HCT116 (cell line): ENCODE results near the gene DNAJB8. TPM values are rescaled to one million over a fixed set of nuclear protein-coding genes. Genes with fewer than 3 reads are reported as not detected.
A peak's percentile ranks its signal among the peaks of the same experiment; 100 is the strongest.

Experiments
- ATAC-seq: fragments of 200-7000 bp; cut with Tn5 transposase; 2 replicates; pipeline ENCODE4 v1.9.1; 2020; ENCODE audit warnings: mild to moderate bottlenecking, moderate library complexity
- BruUV-seq: library from RNA; stranded (reverse); fragments of 400-500 nt; replicated peaks from 2 replicates; lab custom pipeline; 2021; lab: Mats Ljungman, UMichigan
- CTCF ChIA-PET: fragments of 300-600 bp; sonication (Branson Sonifier 250); formaldehyde crosslinking; loops from one replicate; lab custom pipeline; 2021; ENCODE audit warnings: antibody characterized with exemption; lab: Charles Lee
- POLR2A ChIA-PET: fragments of 300-600, 350-600 bp; sonication (Branson Sonifier 250); formaldehyde crosslinking; loops from one replicate; lab custom pipeline; 2021; ENCODE audit warnings: antibody characterized with exemption; lab: Charles Lee
- RAD21 ChIA-PET, 2 experiments: fragments of 300-600 bp; sonication (Branson Sonifier 250); formaldehyde crosslinking; loops; one replicate each; lab custom pipeline; 2023; ENCODE audit warnings: low total read pairs in 2 of 2; ENCODE audit not compliant: uncharacterized antibody in 2 of 2, unreplicated experiment in 2 of 2, low non-redundant PET in 1 of 2; lab: Charles Lee
- DNase-seq: peaks from one replicate; pipeline ENCODE4 v3.0.0-alpha.2; 2010; ENCODE audit warnings: low read depth, low spot score
- H2AFZ ChIP-seq: fragments of 200-600 bp; shearing (Covaris generic), sonication (generic); 2 replicates; pipeline ENCODE4 v1.6.1; 2017; ENCODE audit warnings: low read depth, mixed run types, mixed read lengths, antibody characterized with exemption, low read length; ENCODE audit not compliant: poor library complexity, severe bottlenecking
- H3K27ac ChIP-seq: 2 replicates; pipeline ENCODE4 v1.5.1; 2012; ENCODE audit warnings: low read depth, low read length
- H3K27me3 ChIP-seq: fragments of 200-600 bp; sonication (generic); 2 replicates; pipeline ENCODE4 v1.6.1; 2016; ENCODE audit warnings: mixed run types, low read length, mixed read lengths; ENCODE audit not compliant: insufficient read depth
- H3K36me3 ChIP-seq, 2 experiments: fragments of 200-500 bp in 1 of 2; fragments of 200-600 bp in 1 of 2; sonication (Bioruptor generic) in 1 of 2; sonication (generic) in 1 of 2; 2 replicates each; pipeline versions ENCODE4 v1.5.1 to v1.6.1; 2014 to 2016; ENCODE audit warnings: low read length in 2 of 2, inconsistent platforms in 1 of 2, mixed read lengths in 1 of 2, mixed run types in 1 of 2; ENCODE audit not compliant: insufficient read depth in 2 of 2, control insufficient read depth in 1 of 2
- H3K4me1 ChIP-seq, 2 experiments: fragments of 200-600 bp in 1 of 2; sonication (generic) in 1 of 2; 2 replicates each; pipeline versions ENCODE4 v1.5.1 to v1.6.1; 2012 to 2017; ENCODE audit warnings: low read length in 2 of 2, inconsistent platforms in 1 of 2, mild to moderate bottlenecking in 1 of 2, mixed read lengths in 1 of 2, mixed run types in 1 of 2, moderate library complexity in 1 of 2; ENCODE audit not compliant: insufficient read depth in 2 of 2, control insufficient read depth in 1 of 2
- H3K4me2 ChIP-seq: fragments of 200-600 bp; sonication (generic); 2 replicates; pipeline ENCODE4 v1.6.1; 2017; ENCODE audit warnings: mixed run types, low read length, mixed read lengths
- H3K4me3 ChIP-seq, 2 experiments: fragments of 200-600 bp in 1 of 2; sonication (generic) in 1 of 2; replicated peaks in 1 of 2; 2 replicates each; pipeline ENCODE4 v1.5.1; 2011 to 2016; ENCODE audit warnings: low read length in 2 of 2, control low read depth in 1 of 2, low read depth in 1 of 2, mild to moderate bottlenecking in 1 of 2, mixed read lengths in 1 of 2, mixed run types in 1 of 2
- H3K79me2 ChIP-seq: fragments of 200-600 bp; sonication (generic); 2 replicates; pipeline ENCODE4 v1.6.1; 2017; ENCODE audit warnings: mild to moderate bottlenecking, mixed run types, low read length, moderate library complexity, mixed read lengths; ENCODE audit not compliant: insufficient read depth
- H3K9ac ChIP-seq: fragments of 200-600 bp; sonication (generic); 2 replicates; pipeline ENCODE4 v1.6.1; 2016; ENCODE audit warnings: low read length, mixed read lengths
- H3K9me2 ChIP-seq: fragments of 200-600 bp; sonication (generic), shearing (Covaris generic); 2 replicates; pipeline ENCODE4 v1.6.1; 2017; ENCODE audit warnings: mixed run types, mild to moderate bottlenecking, moderate library complexity; ENCODE audit not compliant: insufficient read depth
- H3K9me3 ChIP-seq, 2 experiments: fragments of 200-500 bp in 1 of 2; fragments of 200-600 bp in 1 of 2; sonication (Bioruptor generic) in 1 of 2; sonication (generic) in 1 of 2; 2 replicates each; pipeline ENCODE4 v1.6.1; 2014 to 2017; ENCODE audit warnings: low read length in 2 of 2, mixed read lengths in 2 of 2, inconsistent platforms in 1 of 2, low read depth in 1 of 2, mild to moderate bottlenecking in 1 of 2, mixed run types in 1 of 2, moderate library complexity in 1 of 2; ENCODE audit not compliant: control insufficient read depth in 1 of 2, insufficient read depth in 1 of 2
- H4K20me1 ChIP-seq: fragments of 200-600 bp; sonication (generic), shearing (Covaris generic); 2 replicates; pipeline ENCODE4 v1.6.1; 2017; ENCODE audit warnings: mixed run types, mild to moderate bottlenecking, moderate library complexity; ENCODE audit not compliant: insufficient read depth
- CTCF ChIP-seq, 3 experiments: fragments of 200-600 bp in 1 of 3; sonication (generic) in 1 of 3; IDR thresholded peaks in 2 of 3; conservative IDR thresholded peaks in 1 of 3; 2 replicates each; pipeline ENCODE4 v1.5.1; 2012 to 2017; ENCODE audit warnings: low read depth in 2 of 3, low read length in 2 of 3, antibody characterized with exemption in 1 of 3, borderline replicate concordance in 1 of 3, control low read depth in 1 of 3, mild to moderate bottlenecking in 1 of 3, mixed read lengths in 1 of 3, mixed run types in 1 of 3, moderate library complexity in 1 of 3; ENCODE audit not compliant: insufficient read depth in 1 of 3
- FOSL1 ChIP-seq: IDR thresholded peaks from 2 replicates; pipeline ENCODE4 v1.6.1; 2012; ENCODE audit warnings: low read depth
- JUND ChIP-seq: IDR thresholded peaks from 2 replicates; pipeline ENCODE4 v1.6.1; 2012
- MAX ChIP-seq: IDR thresholded peaks from 2 replicates; pipeline ENCODE4 v1.6.1; 2012
- POLR2AphosphoS5 ChIP-seq: IDR thresholded peaks from 2 replicates; pipeline ENCODE4 v1.6.1; 2011; ENCODE audit warnings: mild to moderate bottlenecking, low read depth, low read length, moderate library complexity
- RAD21 ChIP-seq: IDR thresholded peaks from 2 replicates; pipeline ENCODE4 v1.6.1; 2012; ENCODE audit warnings: low read depth, mild to moderate bottlenecking
- SP1 ChIP-seq: IDR thresholded peaks from 2 replicates; pipeline ENCODE4 v1.6.1; 2012; ENCODE audit warnings: low read depth
- YY1 ChIP-seq: IDR thresholded peaks from 2 replicates; pipeline ENCODE4 v1.6.1; 2011; ENCODE audit warnings: low read length, low read depth, moderate library complexity, mild to moderate bottlenecking; ENCODE audit not compliant: insufficient replicate concordance; ENCODE audit errors: extremely low read depth
- intact Hi-C: fragments of 100-400 bp; cut with micrococcal nuclease; formaldehyde crosslinking; loops from 2 replicates; pipeline ENCODE4 v1.10.0; 2022
- total RNA-seq: library from RNA; stranded (reverse); gene quantifications from one replicate; pipeline ENCODE4 v1.2.1, GENCODE V29; 2021; ENCODE audit not compliant: unreplicated experiment

DNAJB8 gene
- total RNA-seq, 1 experiment from 2014 or later, result not detected

- Histone ChIP-seq H3K4me2 (peak overlapping the region; percentile 36), H3K27me3 (no peaks in the 10 kb centered on the region), H3K4me3 (no peak overlapping the region), H2AFZ (no peak overlapping the region), H3K4me1 (peaks cover 0 to 16% of the 10 kb centered on the region in 2 experiments; a peak in 2 of 4 replicates), H3K9me3 (no peaks in the 10 kb centered on the region), H3K9me2 (no peaks in the 10 kb centered on the region), H3K79me2 (no peaks in the 10 kb centered on the region), H3K27ac (no peak overlapping the region), H4K20me1 (no peaks in the 10 kb centered on the region), H3K36me3 (no peaks in the 10 kb centered on the region), H3K9ac (no peak overlapping the region)
- RAD21 ChIA-PET, result no interaction called here
- DNase-seq, result no peak
- CTCF ChIA-PET, result interaction anchor here (1.1 kb wide), 1 partner anchor 67 kb away, joined by 3 read pairs; no protein-coding TSS in a partner anchor
- POLR2A ChIA-PET, result no interaction called here
- intact Hi-C loops, result loop anchor here (5.0 kb wide), 1 partner anchor 78 kb away; no protein-coding TSS in a partner anchor
- TF ChIP-seq JUND, result peak; percentile 47; the same call in 1 of the 2 replicates
- TF ChIP-seq MAX, result 0 out of 2 replicates have a peak, but pooled peaks have one; percentile 23
- peak; percentile 20; the same call in 1 of the 2 replicates for TF ChIP-seq POLR2AphosphoS5
- no peak for TF ChIP-seq RAD21
- TF ChIP-seq CTCF (IDR thresholded peaks at IDR 0.05 in 2 of 3, conservative IDR thresholded peaks at IDR 0.05 in 1 of 3; ENCODE audit: borderline replicate concordance in 1 of 3, insufficient read depth in 1 of 3, low read depth in 2 of 3, low read length in 2 of 3), result no peak
- peak; percentile 22; the same call in 1 of the 2 replicates for TF ChIP-seq SP1
- TF ChIP-seq FOSL1, result peak; percentile 31; the same call in 1 of the 2 replicates
- no peak for TF ChIP-seq YY1
- peak; percentile 49 for ATAC-seq
- BruUV-seq, result no TSS peak
These were observed 38.5 kb upstream of the DNAJB8 start for GRCh38 chr3:128504963-128505730.
